ENCODE measurements around the gene SIGLEC9. TPM values are rescaled to one million over a fixed set of nuclear protein-coding genes. Genes with fewer than 3 reads are reported as not detected.
A peak's percentile ranks its signal among the peaks of the same experiment; 100 is the strongest.

The SIGLEC9 gene
- total RNA-seq, 6 experiments from 2014 or later, result 3.8 to 7.9 (median 4.1) TPM

GRCh38 chr19:51100601-51101000, 24.1 kb upstream of the SIGLEC9 start:
- TF ChIP-seq CTCF (IDR thresholded peaks at IDR 0.05) (no peak), POLR2A (IDR thresholded peaks at IDR 0.05) (no peak)
- Histone ChIP-seq H3K9me3 (no peaks in the 10 kb centered on the region), H3K4me3 (no peak overlapping the region), H3K36me3 (peaks cover 0 to 23% (median 4%) of the 10 kb centered on the region in 4 donors), H3K27ac (no peak overlapping the region), H3K27me3 (no peaks in the 10 kb centered on the region), H3K4me1 (peaks cover 0 to 4% (median 0%) of the 10 kb centered on the region in 4 donors)
- intact Hi-C loops (cut with DNase I), result no loop called here
- no peak for ATAC-seq
- WGBS (ENCODE audit: insufficient coverage, low coverage, low lambda C conversion rate, missing lambda C conversion rate), result 53% methylated on average over 3 of the region's 3 CpGs
- DNase-seq, result no peak

- Histone ChIP-seq H3K4me1 (peaks cover 0 to 4% (median 0%) of the 10 kb centered on the region in 4 donors), H3K9me3 (no peaks in the 10 kb centered on the region), H3K27ac (no peak overlapping the region), H3K36me3 (peaks cover 0 to 23% (median 4%) of the 10 kb centered on the region in 4 donors), H3K27me3 (no peaks in the 10 kb centered on the region), H3K4me3 (no peak overlapping the region)
- ATAC-seq (no peak), DNase-seq (no peak)
- intact Hi-C loops (cut with DNase I), result no loop called here
- WGBS (ENCODE audit: insufficient coverage, low coverage, low lambda C conversion rate, missing lambda C conversion rate), result 72% methylated on average over 5 of the region's 5 CpGs
- TF ChIP-seq POLR2A (IDR thresholded peaks at IDR 0.05) (no peak), CTCF (IDR thresholded peaks at IDR 0.05) (no peak)
These were observed 23.4 kb upstream of the SIGLEC9 start for GRCh38 chr19:51101171-51101865.

GRCh38 chr19:51102991-51103390, 21.7 kb upstream of the SIGLEC9 start:
- Histone ChIP-seq H3K9me3 (no peaks in the 10 kb centered on the region), H3K27ac (no peak overlapping the region), H3K27me3 (no peaks in the 10 kb centered on the region), H3K4me1 (peaks cover 0 to 12% (median 4%) of the 10 kb centered on the region in 4 donors), H3K4me3 (no peak overlapping the region), H3K36me3 (peaks cover 0 to 23% (median 4%) of the 10 kb centered on the region in 4 donors)
- no peak for ATAC-seq
- no peak for DNase-seq
- intact Hi-C loops (cut with DNase I), result no loop called here
- TF ChIP-seq POLR2A (IDR thresholded peaks at IDR 0.05) (no peak), CTCF (IDR thresholded peaks at IDR 0.05) (no peak)
- 98% methylated on average over 7 of the region's 7 CpGs for WGBS (ENCODE audit: insufficient coverage, low coverage, low lambda C conversion rate, missing lambda C conversion rate)

- H3K27me3 ChIP-seq, result no peaks in the 10 kb centered on the region
- ATAC-seq, result no peak
- WGBS (ENCODE audit: insufficient coverage, low coverage, low lambda C conversion rate, missing lambda C conversion rate), result no CpG with 5 or more reads among the region's 49 CpGs
- H3K36me3 ChIP-seq, result peaks cover 0 to 23% (median 4%) of the 10 kb centered on the region in 4 donors
- TF ChIP-seq POLR2A (IDR thresholded peaks at IDR 0.05) (no peak), CTCF (IDR thresholded peaks at IDR 0.05) (no peak)
- peaks cover 0 to 16% (median 5%) of the 10 kb centered on the region in 4 donors for H3K4me1 ChIP-seq
- no peaks in the 10 kb centered on the region for H3K9me3 ChIP-seq
- intact Hi-C loops (cut with DNase I), result no loop called here
- H3K4me3 ChIP-seq, result no peak overlapping the region
- H3K27ac ChIP-seq, result no peak overlapping the region
- DNase-seq, result peak in 1 of 3 donors; percentile 52
These were observed 20.8 kb upstream of the SIGLEC9 start for GRCh38 chr19:51103926-51104341.
